Sigmoid colon (tissue), 4 donors: ENCODE results near the gene MRGPRF.

Experiments
- CTCF ChIP-seq, 4 experiments: fragments of 450-650 bp in 3 of 4; fragments of 200-600 bp in 1 of 4; IDR thresholded peaks; one replicate each; pipeline ENCODE4 v1.5.1; 2016 to 2019; ENCODE audit warnings: antibody characterized with exemption in 4 of 4, mild to moderate bottlenecking in 3 of 4, moderate library complexity in 2 of 4
- EP300 ChIP-seq, 4 donors: sonication (generic); formaldehyde crosslinking; IDR thresholded peaks; one replicate each; pipeline ENCODE4 v1.6.1; 2017; ENCODE audit warnings: antibody characterized with exemption in 4 of 4

GRCh38 chr11:69002110-69002569 is 10.9 kb downstream of the MRGPRF start:
- TF ChIP-seq CTCF (IDR thresholded peaks at IDR 0.05), result no peak
- TF ChIP-seq EP300 (IDR thresholded peaks at IDR 0.05), result no peak
